ENCODE data around the gene ZBTB46.

DNA sequence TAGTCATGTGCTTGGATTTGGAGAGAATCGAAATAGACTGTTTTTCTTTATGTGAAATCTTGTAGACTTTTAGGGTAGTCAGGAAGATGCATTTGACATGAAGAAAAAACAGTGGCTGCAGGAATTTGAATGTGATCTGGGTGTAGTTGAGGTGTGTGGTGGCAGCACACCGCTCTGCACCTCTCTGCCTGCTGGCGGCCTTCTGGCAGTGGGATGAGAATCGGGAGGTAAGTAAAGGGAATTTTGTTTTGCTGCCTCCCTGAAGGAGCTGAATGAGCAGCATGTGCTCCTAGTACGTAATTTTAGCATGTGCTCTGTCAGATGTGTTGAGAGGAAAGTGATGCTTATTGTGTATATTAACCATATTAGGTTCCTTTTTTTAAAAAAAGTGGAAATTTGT, 37.2 kb upstream of the ZBTB46 start:
- TF ChIP-seq, protein P1, sequence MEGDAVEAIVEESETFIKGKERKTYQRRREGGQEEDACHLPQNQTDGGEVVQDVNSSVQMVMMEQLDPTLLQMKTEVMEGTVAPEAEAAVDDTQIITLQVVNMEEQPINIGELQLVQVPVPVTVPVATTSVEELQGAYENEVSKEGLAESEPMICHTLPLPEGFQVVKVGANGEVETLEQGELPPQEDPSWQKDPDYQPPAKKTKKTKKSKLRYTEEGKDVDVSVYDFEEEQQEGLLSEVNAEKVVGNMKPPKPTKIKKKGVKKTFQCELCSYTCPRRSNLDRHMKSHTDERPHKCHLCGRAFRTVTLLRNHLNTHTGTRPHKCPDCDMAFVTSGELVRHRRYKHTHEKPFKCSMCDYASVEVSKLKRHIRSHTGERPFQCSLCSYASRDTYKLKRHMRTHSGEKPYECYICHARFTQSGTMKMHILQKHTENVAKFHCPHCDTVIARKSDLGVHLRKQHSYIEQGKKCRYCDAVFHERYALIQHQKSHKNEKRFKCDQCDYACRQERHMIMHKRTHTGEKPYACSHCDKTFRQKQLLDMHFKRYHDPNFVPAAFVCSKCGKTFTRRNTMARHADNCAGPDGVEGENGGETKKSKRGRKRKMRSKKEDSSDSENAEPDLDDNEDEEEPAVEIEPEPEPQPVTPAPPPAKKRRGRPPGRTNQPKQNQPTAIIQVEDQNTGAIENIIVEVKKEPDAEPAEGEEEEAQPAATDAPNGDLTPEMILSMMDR (conservative IDR thresholded peaks at IDR 0.05; ENCODE audit: low read depth, low read length): no peak
- no peak for TF ChIP-seq EZH2 (IDR thresholded peaks at IDR 0.05; ENCODE audit: borderline replicate concordance, low read depth, low read length, poor library complexity, severe bottlenecking)

Data from A673 (cell line).